ENCODE measurements around the gene NUTM2F. TPM values are rescaled to one million over a fixed set of nuclear protein-coding genes. Genes with fewer than 3 reads are reported as not detected.
"Not testable (repeated sequence)": the region's sequence is repeated elsewhere in the genome, so short reads cannot be mapped to it uniquely, and the experiment has no call there.

NUTM2F gene
- total and polyA plus RNA-seq, 2 donors (not counting 1 experiment from before 2014, with no cell fraction given): not detected

DNA sequence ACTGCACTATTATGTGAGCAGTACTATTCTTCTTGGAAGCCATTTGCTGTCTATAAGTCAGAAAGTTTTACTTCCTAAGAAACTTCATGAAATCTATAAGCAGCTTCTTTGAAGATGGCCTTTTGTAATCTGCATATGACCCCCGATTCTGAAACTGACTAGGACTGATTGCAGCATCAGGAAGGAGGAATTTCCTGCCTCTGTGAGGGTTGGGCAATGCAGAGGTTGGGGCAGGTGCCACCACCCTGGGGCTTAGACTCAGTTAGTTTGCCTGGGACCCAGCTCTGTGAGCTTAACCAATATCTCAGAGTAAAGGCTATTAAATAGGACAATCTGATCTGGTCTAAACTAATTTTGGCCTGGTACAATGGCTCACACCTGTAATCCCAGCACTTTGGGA, 28.7 kb upstream of the NUTM2F start:
- H3K9ac ChIP-seq (ENCODE audit: insufficient read depth, low read length); DNase-seq (ENCODE audit: low read depth in 2 of 2); H3K27ac ChIP-seq (ENCODE audit: insufficient read depth, low read length); H4K20me1 ChIP-seq (ENCODE audit: control insufficient read depth, extremely low read depth, insufficient read depth, low read length); H3K4me1 ChIP-seq (ENCODE audit: control insufficient read depth, extremely low read depth, insufficient read depth, low read length); H3K27me3 ChIP-seq (ENCODE audit: control insufficient read depth, insufficient read depth, low read length); H3K9me3 ChIP-seq (ENCODE audit: control insufficient read depth, insufficient read depth, low read depth, low read length); H2AFZ ChIP-seq (ENCODE audit: low read length); H3K79me2 ChIP-seq (ENCODE audit: control insufficient read depth, insufficient read depth, low read length); H3K4me2 ChIP-seq (ENCODE audit: extremely low read depth, insufficient read depth, low read length); H3K36me3 ChIP-seq (ENCODE audit: control insufficient read depth, insufficient read depth, low read length); H3K4me3 ChIP-seq (replicated peaks in 1 of 4; ENCODE audit: control extremely low read depth in 1 of 4, insufficient read depth in 1 of 4, low read depth in 3 of 4, low read length in 4 of 4): not testable (repeated sequence)

DNA sequence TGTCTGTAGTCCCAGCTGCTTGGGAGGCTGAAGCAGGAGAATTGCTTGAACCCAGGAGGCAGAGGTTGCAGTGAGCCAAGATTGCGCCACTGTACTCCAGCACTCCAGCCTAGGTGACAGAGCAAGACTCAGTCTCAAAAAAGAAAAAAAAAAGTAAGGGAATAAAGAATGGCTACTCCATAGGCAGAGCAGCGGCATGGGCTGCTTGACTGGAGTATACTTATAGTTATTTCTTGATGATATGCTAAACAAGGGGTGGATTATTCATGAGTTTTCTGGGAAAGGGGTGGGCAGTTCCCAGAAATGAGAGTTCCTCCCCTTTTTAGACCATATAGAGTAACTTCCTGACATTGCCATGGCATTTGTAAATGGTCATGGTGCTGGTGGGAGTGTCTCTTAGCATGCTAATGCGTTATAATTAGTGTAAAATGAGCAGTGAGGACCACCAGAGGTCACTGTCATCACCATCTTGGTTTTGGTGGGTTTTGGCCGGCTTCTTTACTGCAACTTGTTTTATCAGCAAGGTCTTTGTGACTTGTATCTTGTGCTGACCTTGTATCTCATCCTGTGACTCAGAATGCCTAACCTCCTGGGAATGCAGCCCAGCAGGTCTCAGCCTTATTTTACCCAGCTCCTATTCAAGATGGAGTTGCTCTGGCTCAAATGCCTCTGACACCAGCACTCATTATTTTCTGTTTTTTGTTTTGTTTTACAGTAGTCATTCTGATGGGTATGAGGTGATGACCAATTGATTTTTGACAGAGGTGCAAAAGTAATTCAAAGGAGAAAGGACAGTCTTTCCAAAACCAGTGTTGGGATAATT, 23.7 kb upstream of the NUTM2F start:
- not testable (repeated sequence) for H3K9ac ChIP-seq (ENCODE audit: insufficient read depth, low read length); H3K27ac ChIP-seq (ENCODE audit: insufficient read depth, low read length); H3K36me3 ChIP-seq (ENCODE audit: control insufficient read depth, insufficient read depth, low read length); H4K20me1 ChIP-seq (ENCODE audit: control insufficient read depth, extremely low read depth, insufficient read depth, low read length); H3K27me3 ChIP-seq (ENCODE audit: control insufficient read depth, insufficient read depth, low read length); H3K4me2 ChIP-seq (ENCODE audit: extremely low read depth, insufficient read depth, low read length); H3K4me3 ChIP-seq (replicated peaks in 1 of 4; ENCODE audit: control extremely low read depth in 1 of 4, insufficient read depth in 1 of 4, low read depth in 3 of 4, low read length in 4 of 4); H3K79me2 ChIP-seq (ENCODE audit: control insufficient read depth, insufficient read depth, low read length); DNase-seq (ENCODE audit: low read depth in 2 of 2); H2AFZ ChIP-seq (ENCODE audit: low read length); H3K4me1 ChIP-seq (ENCODE audit: control insufficient read depth, extremely low read depth, insufficient read depth, low read length); H3K9me3 ChIP-seq (ENCODE audit: control insufficient read depth, insufficient read depth, low read depth, low read length)

DNA sequence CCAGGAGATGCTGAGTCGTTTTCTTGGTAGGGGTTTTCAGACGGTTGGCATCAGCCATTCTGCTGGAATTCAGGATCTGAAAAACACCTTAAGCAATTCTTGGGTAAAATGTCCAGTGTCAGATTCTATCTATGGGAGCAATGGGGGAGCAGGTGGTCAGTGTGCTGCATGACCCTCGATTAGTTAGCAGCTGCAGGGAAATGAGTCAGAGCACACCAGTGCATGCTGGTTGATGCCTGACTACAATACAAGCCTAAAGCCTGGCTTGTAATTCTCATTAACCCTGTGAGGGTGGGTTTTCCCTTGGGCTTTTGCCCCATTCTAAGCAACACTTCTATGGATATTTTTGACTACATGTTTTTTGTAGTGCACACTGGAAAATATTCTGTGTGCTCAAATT, 20.3 kb upstream of the NUTM2F start:
- not testable (repeated sequence) for H3K4me3 ChIP-seq (replicated peaks in 1 of 4; ENCODE audit: control extremely low read depth in 1 of 4, insufficient read depth in 1 of 4, low read depth in 3 of 4, low read length in 4 of 4); H3K9ac ChIP-seq (ENCODE audit: insufficient read depth, low read length); DNase-seq (ENCODE audit: low read depth in 2 of 2); H3K4me2 ChIP-seq (ENCODE audit: extremely low read depth, insufficient read depth, low read length); H3K27ac ChIP-seq (ENCODE audit: insufficient read depth, low read length); H4K20me1 ChIP-seq (ENCODE audit: control insufficient read depth, extremely low read depth, insufficient read depth, low read length); H3K36me3 ChIP-seq (ENCODE audit: control insufficient read depth, insufficient read depth, low read length); H3K4me1 ChIP-seq (ENCODE audit: control insufficient read depth, extremely low read depth, insufficient read depth, low read length); H3K9me3 ChIP-seq (ENCODE audit: control insufficient read depth, insufficient read depth, low read depth, low read length); H2AFZ ChIP-seq (ENCODE audit: low read length); H3K27me3 ChIP-seq (ENCODE audit: control insufficient read depth, insufficient read depth, low read length); H3K79me2 ChIP-seq (ENCODE audit: control insufficient read depth, insufficient read depth, low read length)

DNA sequence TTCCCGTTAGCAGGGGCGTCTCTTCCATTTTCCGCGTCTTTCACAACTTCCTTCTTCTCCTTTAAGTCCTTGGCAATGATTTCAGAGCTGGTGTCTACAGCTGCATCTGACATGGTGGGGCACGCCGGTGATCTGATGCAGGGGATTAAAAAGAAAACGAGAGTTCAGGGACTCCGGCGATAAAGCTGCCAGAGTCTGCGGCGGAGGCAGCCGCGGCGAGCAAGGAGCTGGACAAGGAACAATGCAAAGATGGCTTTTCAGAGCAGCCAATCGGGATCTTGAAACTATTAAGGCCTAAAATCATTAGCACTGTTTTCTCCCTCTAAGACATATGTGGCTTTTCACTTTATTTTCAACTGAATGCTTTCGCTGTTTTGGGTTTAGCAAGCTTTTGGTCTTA, 19.0 kb upstream of the NUTM2F start:
- not testable (repeated sequence) for H3K4me3 ChIP-seq (replicated peaks in 1 of 4; ENCODE audit: control extremely low read depth in 1 of 4, insufficient read depth in 1 of 4, low read depth in 3 of 4, low read length in 4 of 4); H3K9ac ChIP-seq (ENCODE audit: insufficient read depth, low read length); H3K79me2 ChIP-seq (ENCODE audit: control insufficient read depth, insufficient read depth, low read length); H2AFZ ChIP-seq (ENCODE audit: low read length); H3K27me3 ChIP-seq (ENCODE audit: control insufficient read depth, insufficient read depth, low read length); H3K4me2 ChIP-seq (ENCODE audit: extremely low read depth, insufficient read depth, low read length); DNase-seq (ENCODE audit: low read depth in 2 of 2); H3K36me3 ChIP-seq (ENCODE audit: control insufficient read depth, insufficient read depth, low read length); H3K9me3 ChIP-seq (ENCODE audit: control insufficient read depth, insufficient read depth, low read depth, low read length); H4K20me1 ChIP-seq (ENCODE audit: control insufficient read depth, extremely low read depth, insufficient read depth, low read length); H3K27ac ChIP-seq (ENCODE audit: insufficient read depth, low read length); H3K4me1 ChIP-seq (ENCODE audit: control insufficient read depth, extremely low read depth, insufficient read depth, low read length)

DNA sequence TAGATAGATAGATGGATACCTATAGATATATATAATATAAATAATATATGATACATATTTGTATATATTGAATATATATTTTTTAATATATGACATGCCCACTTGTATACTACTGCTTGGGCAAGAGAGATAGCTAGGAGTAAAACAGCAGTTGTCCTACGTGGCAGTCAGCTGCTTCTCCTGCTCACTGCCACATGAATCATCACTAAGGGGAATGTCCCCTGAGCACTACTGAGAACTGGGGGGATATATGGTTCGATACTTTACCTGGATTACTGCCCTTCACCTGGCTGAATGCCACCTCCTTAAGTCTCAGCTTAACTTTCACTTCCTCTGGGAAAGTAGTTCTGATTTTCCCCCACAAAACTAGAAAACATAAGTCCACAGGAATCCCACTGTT, 13.3 kb upstream of the NUTM2F start:
- not testable (repeated sequence) for H2AFZ ChIP-seq (ENCODE audit: low read length); H3K9me3 ChIP-seq (ENCODE audit: control insufficient read depth, insufficient read depth, low read depth, low read length); H3K27ac ChIP-seq (ENCODE audit: insufficient read depth, low read length); H3K4me1 ChIP-seq (ENCODE audit: control insufficient read depth, extremely low read depth, insufficient read depth, low read length); H3K9ac ChIP-seq (ENCODE audit: insufficient read depth, low read length); DNase-seq (ENCODE audit: low read depth in 2 of 2); H3K79me2 ChIP-seq (ENCODE audit: control insufficient read depth, insufficient read depth, low read length); H4K20me1 ChIP-seq (ENCODE audit: control insufficient read depth, extremely low read depth, insufficient read depth, low read length); H3K36me3 ChIP-seq (ENCODE audit: control insufficient read depth, insufficient read depth, low read length); H3K4me3 ChIP-seq (replicated peaks in 1 of 4; ENCODE audit: control extremely low read depth in 1 of 4, insufficient read depth in 1 of 4, low read depth in 3 of 4, low read length in 4 of 4); H3K4me2 ChIP-seq (ENCODE audit: extremely low read depth, insufficient read depth, low read length); H3K27me3 ChIP-seq (ENCODE audit: control insufficient read depth, insufficient read depth, low read length)

DNA sequence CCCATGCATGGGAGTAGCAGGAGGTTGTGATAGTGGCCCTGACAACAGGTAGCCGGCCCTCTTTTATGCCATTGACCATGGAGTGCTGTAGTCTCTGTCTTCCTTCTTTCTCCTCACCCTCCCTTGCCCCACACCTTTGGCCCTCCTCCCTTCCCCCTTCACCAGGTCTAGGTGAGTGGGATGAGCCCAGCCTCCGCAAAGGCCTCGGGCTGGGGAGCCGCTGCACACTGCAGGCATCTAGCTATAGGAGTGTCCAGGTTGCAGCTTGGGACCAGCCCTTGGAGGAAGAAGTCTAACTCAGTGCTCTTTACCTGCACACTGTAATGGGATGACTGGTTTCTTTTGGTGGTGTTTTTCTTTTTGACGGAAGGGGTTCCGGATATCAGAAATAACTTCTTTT, 12.3 kb upstream of the NUTM2F start:
- H3K9me3 ChIP-seq (ENCODE audit: control insufficient read depth, insufficient read depth, low read depth, low read length); H3K4me1 ChIP-seq (ENCODE audit: control insufficient read depth, extremely low read depth, insufficient read depth, low read length); DNase-seq (ENCODE audit: low read depth in 2 of 2); H2AFZ ChIP-seq (ENCODE audit: low read length); H3K79me2 ChIP-seq (ENCODE audit: control insufficient read depth, insufficient read depth, low read length); H3K4me2 ChIP-seq (ENCODE audit: extremely low read depth, insufficient read depth, low read length); H3K9ac ChIP-seq (ENCODE audit: insufficient read depth, low read length); H3K36me3 ChIP-seq (ENCODE audit: control insufficient read depth, insufficient read depth, low read length); H3K27ac ChIP-seq (ENCODE audit: insufficient read depth, low read length); H3K4me3 ChIP-seq (replicated peaks in 1 of 4; ENCODE audit: control extremely low read depth in 1 of 4, insufficient read depth in 1 of 4, low read depth in 3 of 4, low read length in 4 of 4); H3K27me3 ChIP-seq (ENCODE audit: control insufficient read depth, insufficient read depth, low read length); H4K20me1 ChIP-seq (ENCODE audit: control insufficient read depth, extremely low read depth, insufficient read depth, low read length): not testable (repeated sequence)

DNA sequence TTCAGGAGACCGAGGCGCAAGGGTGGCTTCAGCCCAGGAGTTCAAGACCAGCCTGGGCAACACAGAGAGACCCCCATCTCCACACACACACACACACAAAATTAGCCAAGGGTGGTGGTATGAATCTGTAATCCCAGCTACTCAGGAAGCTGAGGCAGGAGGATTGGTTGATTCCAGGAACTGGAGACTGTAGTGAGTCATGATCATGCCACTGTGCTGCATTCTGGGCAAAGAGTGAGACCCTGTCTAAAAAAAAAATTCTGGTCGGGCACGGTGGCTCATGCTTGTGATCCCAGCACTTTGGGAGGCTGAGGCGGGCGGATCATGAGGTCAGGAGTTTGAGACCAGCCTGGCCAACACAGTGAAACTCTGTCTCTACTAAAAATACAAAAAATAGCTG, 11.2 kb upstream of the NUTM2F start:
- H3K9ac ChIP-seq (ENCODE audit: insufficient read depth, low read length); H3K36me3 ChIP-seq (ENCODE audit: control insufficient read depth, insufficient read depth, low read length): not testable (repeated sequence)

More for the DNA sequence above, 11.2 kb upstream of the NUTM2F start:
- H3K27ac ChIP-seq (ENCODE audit: insufficient read depth, low read length); H3K4me3 ChIP-seq (replicated peaks in 1 of 4; ENCODE audit: control extremely low read depth in 1 of 4, insufficient read depth in 1 of 4, low read depth in 3 of 4, low read length in 4 of 4); H4K20me1 ChIP-seq (ENCODE audit: control insufficient read depth, extremely low read depth, insufficient read depth, low read length); H3K4me1 ChIP-seq (ENCODE audit: control insufficient read depth, extremely low read depth, insufficient read depth, low read length); H3K27me3 ChIP-seq (ENCODE audit: control insufficient read depth, insufficient read depth, low read length); H3K4me2 ChIP-seq (ENCODE audit: extremely low read depth, insufficient read depth, low read length); H3K79me2 ChIP-seq (ENCODE audit: control insufficient read depth, insufficient read depth, low read length); DNase-seq (ENCODE audit: low read depth in 2 of 2); H3K9me3 ChIP-seq (ENCODE audit: control insufficient read depth, insufficient read depth, low read depth, low read length); H2AFZ ChIP-seq (ENCODE audit: low read length): not testable (repeated sequence)

Data from fibroblast of lung (primary cell).